Kidney epithelial cell (primary cell): ENCODE results near the gene SUPT4H1. TPM values are rescaled to one million over a fixed set of nuclear protein-coding genes. Genes with fewer than 3 reads are reported as not detected.

Experiments used
- DNase-seq: peaks from one replicate; pipeline ENCODE4 v3.0.0-alpha.2; 2010; ENCODE audit warnings: low read depth
- H3K27me3 ChIP-seq: 2 replicates; pipeline ENCODE4 v1.6.0; 2011; ENCODE audit warnings: low read length; ENCODE audit not compliant: control insufficient read depth, insufficient read depth
- H3K36me3 ChIP-seq: 2 replicates; pipeline ENCODE4 v1.5.1; 2011; ENCODE audit warnings: low read length; ENCODE audit not compliant: control insufficient read depth, insufficient read depth
- H3K4me3 ChIP-seq: 2 replicates; pipeline ENCODE4 v1.5.1; 2011; ENCODE audit warnings: low read depth, mild to moderate bottlenecking, control low read depth, low read length
- CTCF ChIP-seq: IDR thresholded peaks from 2 replicates; pipeline ENCODE4 v1.5.1; 2011; ENCODE audit warnings: mild to moderate bottlenecking, moderate library complexity, low read length, control low read depth, inconsistent platforms; ENCODE audit not compliant: insufficient read depth, poor library complexity, severe bottlenecking
- total RNA-seq: library from RNA; depleted of rRNA; stranded (reverse); fragments of >200 nt; gene quantifications from 2 replicates; pipeline ENCODE4 v1.2.3, GENCODE V29; 2015

The SUPT4H1 gene
- total RNA-seq, 1 donor from 2014 or later, result 52.0 TPM

GRCh38 chr17:58377661-58378060, 25.7 kb upstream of the SUPT4H1 start:
- H3K4me3 ChIP-seq, result no peak overlapping the region
- H3K27me3 ChIP-seq, result no peaks in the 10 kb centered on the region
- TF ChIP-seq CTCF, result no peak
- H3K36me3 ChIP-seq, result no peaks in the 10 kb centered on the region
- DNase-seq, result no peak

- Histone ChIP-seq H3K27me3 (no peaks in the 10 kb centered on the region), H3K4me3 (no peak overlapping the region), H3K36me3 (no peaks in the 10 kb centered on the region)
- no peak for DNase-seq
- TF ChIP-seq CTCF, result no peak
Observed at GRCh38 chr17:58377093-58377601, 25.1 kb upstream of the SUPT4H1 start.

- Histone ChIP-seq H3K27me3 (no peaks in the 10 kb centered on the region), H3K4me3 (no peak overlapping the region), H3K36me3 (no peaks in the 10 kb centered on the region)
- no peak for DNase-seq
- TF ChIP-seq CTCF, result no peak
Observed at GRCh38 chr17:58376472-58377000, 24.5 kb upstream of the SUPT4H1 start.

GRCh38 chr17:58375811-58376210, 23.8 kb upstream of the SUPT4H1 start:
- TF ChIP-seq CTCF, result no peak
- Histone ChIP-seq H3K27me3 (no peaks in the 10 kb centered on the region), H3K4me3 (no peak overlapping the region), H3K36me3 (no peaks in the 10 kb centered on the region)
- DNase-seq, result no peak

GRCh38 chr17:58375256-58375655, 23.3 kb upstream of the SUPT4H1 start:
- Histone ChIP-seq H3K27me3 (no peaks in the 10 kb centered on the region), H3K36me3 (no peaks in the 10 kb centered on the region), H3K4me3 (no peak overlapping the region)
- no peak for TF ChIP-seq CTCF
- no peak for DNase-seq

GRCh38 chr17:58373923-58374322, 21.9 kb upstream of the SUPT4H1 start:
- no peak for DNase-seq
- TF ChIP-seq CTCF, result no peak
- Histone ChIP-seq H3K27me3 (no peaks in the 10 kb centered on the region), H3K36me3 (no peaks in the 10 kb centered on the region), H3K4me3 (no peak overlapping the region)
